Neural progenitor cell (in vitro differentiated cells): Measurements from ENCODE around the gene NAA60. TPM values are rescaled to one million over a fixed set of nuclear protein-coding genes. Genes with fewer than 3 reads are reported as not detected.

ENCODE experiments used
- DNase-seq: peaks from one replicate; pipeline ENCODE4 v3.0.0-alpha.2; 2016; ENCODE audit warnings: low spot score
- H2AFZ ChIP-seq: fragments of 200-600 bp; sonication (generic); replicated peaks from 2 replicates; pipeline ENCODE4 v1.6.1; 2016; ENCODE audit warnings: antibody characterized with exemption
- H3F3A ChIP-seq: fragments of 200-600 bp; sonication (generic); 2 replicates; pipeline ENCODE4 v1.6.1; 2016; ENCODE audit warnings: antibody characterized with exemption, low read depth
- H3K27ac ChIP-seq: fragments of 200-600 bp; sonication (generic); 2 replicates; pipeline ENCODE4 v1.5.1; 2016; ENCODE audit warnings: mild to moderate bottlenecking
- H3K27me3 ChIP-seq: fragments of 200-600 bp; sonication (generic); 2 replicates; pipeline ENCODE4 v1.6.1; 2016; ENCODE audit warnings: mild to moderate bottlenecking, moderate library complexity
- H3K36me3 ChIP-seq: fragments of 200-600 bp; sonication (generic); 2 replicates; pipeline ENCODE4 v1.5.1; 2016
- H3K4me1 ChIP-seq: fragments of 200-600 bp; sonication (generic); 2 replicates; pipeline ENCODE4 v1.6.1; 2016; ENCODE audit warnings: mixed run types
- H3K4me2 ChIP-seq: fragments of 200-600 bp; sonication (generic); 2 replicates; pipeline ENCODE4 v1.6.1; 2016
- H3K4me3 ChIP-seq: fragments of 200-600 bp; sonication (generic); 2 replicates; pipeline ENCODE4 v1.5.1; 2016
- H3K79me2 ChIP-seq: fragments of 200-600 bp; sonication (generic); 2 replicates; pipeline ENCODE4 v1.6.1; 2016; ENCODE audit warnings: low read depth
- H3K9ac ChIP-seq: fragments of 200-600 bp; sonication (generic); 2 replicates; pipeline ENCODE4 v1.6.1; 2016
- H3K9me3 ChIP-seq: fragments of 200-600 bp; sonication (generic); 2 replicates; pipeline ENCODE4 v1.5.1; 2016; ENCODE audit warnings: low read depth
- H4K20me1 ChIP-seq: fragments of 200-600 bp; sonication (generic); 2 replicates; pipeline ENCODE4 v1.6.1; 2016; ENCODE audit warnings: low read depth
- H3K27ac Mint-ChIP-seq: 3 replicates; pipeline ENCODE4 v1.8.0; 2021; ENCODE audit warnings: mixed read lengths
- H3K27me3 Mint-ChIP-seq: 2 replicates; pipeline ENCODE4 v1.8.0; 2022; ENCODE audit warnings: low read depth, mild to moderate bottlenecking, inconsistent platforms, moderate library complexity, mixed read lengths; ENCODE audit not compliant: insufficient read depth
- H3K36me3 Mint-ChIP-seq: 3 replicates; pipeline ENCODE4 v1.8.0; 2021; ENCODE audit warnings: mixed read lengths
- H3K4me1 Mint-ChIP-seq: 3 replicates; pipeline ENCODE4 v1.8.0; 2021; ENCODE audit warnings: mixed read lengths
- H3K4me3 Mint-ChIP-seq: 3 replicates; pipeline ENCODE4 v1.8.0; 2021; ENCODE audit warnings: mild to moderate bottlenecking, moderate library complexity, mixed read lengths
- H3K9me3 Mint-ChIP-seq: 3 replicates; pipeline ENCODE4 v1.8.0; 2020; ENCODE audit warnings: mixed read lengths
- CTCF ChIP-seq: fragments of 200-600 bp; sonication (generic); IDR thresholded peaks from 2 replicates; pipeline ENCODE4 v1.5.1; 2017; ENCODE audit warnings: antibody characterized with exemption, mild to moderate bottlenecking
- EZH2 ChIP-seq: fragments of 200-600 bp; sonication (generic); IDR thresholded peaks from 2 replicates; pipeline ENCODE4 v1.6.1; 2017; ENCODE audit warnings: antibody characterized with exemption, mild to moderate bottlenecking, moderate library complexity
- EZH2phosphoT487 ChIP-seq: fragments of 200-600 bp; sonication (generic); IDR thresholded peaks from 2 replicates; pipeline ENCODE4 v1.6.1; 2017; ENCODE audit warnings: antibody characterized with exemption
- total RNA-seq: library from RNA; depleted of rRNA; stranded (reverse); fragments of >200 nt; gene quantifications from 2 replicates; pipeline ENCODE4 v1.2.3, GENCODE V29; 2015; ENCODE audit warnings: low replicate concordance

NAA60 gene
- total RNA-seq, 1 donor from 2014 or later, result 14.8 TPM

DNA sequence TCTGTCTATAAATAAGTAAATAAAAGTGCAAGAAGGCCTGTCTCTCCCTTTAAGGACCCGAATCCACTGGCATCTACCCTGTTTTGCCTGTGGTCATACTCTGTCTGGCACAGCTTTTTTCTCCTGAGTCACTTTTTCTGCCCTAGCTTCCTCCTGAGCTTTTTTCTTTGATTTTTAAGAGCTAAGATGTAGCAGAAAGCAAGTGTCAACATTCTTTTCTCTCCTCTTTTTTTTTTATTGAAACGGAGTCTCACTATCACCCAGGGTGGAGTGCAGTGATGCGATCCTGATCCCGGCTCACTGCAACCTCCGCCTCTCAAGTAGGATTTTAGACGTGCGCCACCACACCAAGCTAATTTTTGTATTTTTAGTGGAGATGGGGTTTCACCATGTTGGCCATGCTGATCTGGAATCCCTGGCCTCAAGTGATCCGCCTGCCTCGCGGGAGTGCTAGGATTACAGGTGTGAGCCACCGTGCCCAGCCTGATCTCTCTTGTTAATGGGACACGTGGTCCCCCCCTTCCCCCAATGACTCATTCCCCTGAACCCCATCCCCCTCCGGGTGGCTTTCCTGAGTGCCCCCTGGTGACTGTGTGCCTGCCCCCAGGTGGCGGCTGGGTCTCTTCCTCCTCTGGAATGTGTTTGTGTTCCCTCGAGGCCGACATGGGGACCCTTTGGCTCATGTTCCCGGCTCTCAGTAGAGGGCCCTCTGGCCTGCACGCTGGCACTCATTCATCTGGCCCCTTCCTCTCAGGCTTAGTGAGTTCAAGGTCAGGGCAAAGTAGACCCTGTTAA lies 37.6 kb downstream of the NAA60 start:
- Histone ChIP-seq H3K36me3 (no peaks in the 10 kb centered on the region), H3K4me2 (no peak overlapping the region), H3F3A (no peaks in the 10 kb centered on the region), H3K27me3 (no peaks in the 10 kb centered on the region), H3K27ac (no peak overlapping the region), H3K9me3 (no peaks in the 10 kb centered on the region), H3K4me3 (no peak overlapping the region), H3K4me1 (no peaks in the 10 kb centered on the region), H3K9ac (no peak overlapping the region), H3K79me2 (peaks cover 12% of the 10 kb centered on the region), H2AFZ (no peak overlapping the region), H4K20me1 (peaks cover 20% of the 10 kb centered on the region)
- Mint-ChIP-seq H3K4me1 (no peaks in the 10 kb centered on the region), H3K27ac (no peak overlapping the region), H3K4me3 (no peak overlapping the region), H3K36me3 (peaks cover 29% of the 10 kb centered on the region), H3K9me3 (no peaks in the 10 kb centered on the region), H3K27me3 (no peaks in the 10 kb centered on the region)
- no peak for TF ChIP-seq EZH2phosphoT487
- TF ChIP-seq EZH2, result no peak
- TF ChIP-seq CTCF, result no peak
- DNase-seq, result no peak

DNA sequence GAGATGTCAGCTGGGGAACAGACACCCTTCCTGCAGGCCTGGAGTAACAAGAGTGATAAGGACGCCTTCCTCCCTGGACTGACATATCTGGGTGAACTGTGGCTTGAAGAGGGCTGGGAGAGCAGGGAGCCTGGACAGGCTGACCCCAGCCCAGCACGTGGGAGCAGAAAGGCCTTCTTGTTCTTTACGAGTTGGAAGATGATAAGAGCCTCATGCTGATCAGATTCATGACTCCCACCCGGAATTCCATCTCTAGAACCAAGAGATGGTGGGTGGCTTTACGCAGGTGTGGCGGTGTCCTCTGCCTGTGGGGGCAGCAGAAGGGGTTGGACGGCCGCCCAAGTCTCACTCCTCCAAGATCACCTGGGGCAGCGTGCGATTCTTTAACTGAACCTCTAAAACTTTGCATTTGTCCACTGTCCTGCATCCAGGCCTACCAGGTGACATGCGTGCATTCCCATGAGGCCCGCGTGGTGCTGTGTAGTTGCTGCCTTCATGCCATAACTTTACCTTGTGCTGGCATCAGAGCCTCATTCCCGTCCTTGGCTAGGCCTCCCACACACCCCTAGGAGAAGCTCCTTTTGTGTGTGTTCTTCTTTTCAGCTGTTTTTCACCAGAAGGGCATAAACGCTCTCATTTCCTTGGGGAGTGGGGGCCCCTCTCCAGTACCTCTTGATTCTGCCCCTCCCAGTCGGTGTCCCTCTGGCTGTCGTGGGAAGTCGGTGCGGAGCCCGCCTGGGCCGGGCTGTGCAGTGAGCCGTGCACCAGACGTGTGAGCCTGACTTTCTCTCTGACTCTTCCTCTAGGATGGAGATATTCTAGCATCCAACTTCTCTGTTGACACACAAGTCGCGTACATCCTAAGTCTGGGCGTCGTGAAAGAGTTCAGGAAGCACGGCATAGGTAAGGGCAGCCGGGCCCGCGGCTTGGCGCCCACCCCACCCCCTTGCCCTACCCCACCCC lies 38.5 kb downstream of the NAA60 start:
- H3K9ac ChIP-seq, result no peak overlapping the region
- Mint-ChIP-seq H3K27ac (peak overlapping the region; percentile 59), H3K4me1 (no peaks in the 10 kb centered on the region), H3K27me3 (no peaks in the 10 kb centered on the region), H3K9me3 (no peaks in the 10 kb centered on the region), H3K4me3 (no peak overlapping the region), H3K36me3 (peaks cover 31% of the 10 kb centered on the region)
- no peaks in the 10 kb centered on the region for H3K9me3 ChIP-seq
- H4K20me1 ChIP-seq, result peaks cover 19% of the 10 kb centered on the region
- no peak overlapping the region for H3K4me3 ChIP-seq
- no peaks in the 10 kb centered on the region for H3K4me1 ChIP-seq
- no peaks in the 10 kb centered on the region for H3F3A ChIP-seq
- H3K27me3 ChIP-seq, result no peaks in the 10 kb centered on the region
- TF ChIP-seq CTCF (no peak), EZH2phosphoT487 (no peak), EZH2 (no peak)
- H3K36me3 ChIP-seq, result no peaks in the 10 kb centered on the region
- no peak overlapping the region for H2AFZ ChIP-seq
- H3K4me2 ChIP-seq, result no peak overlapping the region
- peaks cover 11% of the 10 kb centered on the region for H3K79me2 ChIP-seq
- no peak for DNase-seq
- no peak overlapping the region for H3K27ac ChIP-seq

DNA sequence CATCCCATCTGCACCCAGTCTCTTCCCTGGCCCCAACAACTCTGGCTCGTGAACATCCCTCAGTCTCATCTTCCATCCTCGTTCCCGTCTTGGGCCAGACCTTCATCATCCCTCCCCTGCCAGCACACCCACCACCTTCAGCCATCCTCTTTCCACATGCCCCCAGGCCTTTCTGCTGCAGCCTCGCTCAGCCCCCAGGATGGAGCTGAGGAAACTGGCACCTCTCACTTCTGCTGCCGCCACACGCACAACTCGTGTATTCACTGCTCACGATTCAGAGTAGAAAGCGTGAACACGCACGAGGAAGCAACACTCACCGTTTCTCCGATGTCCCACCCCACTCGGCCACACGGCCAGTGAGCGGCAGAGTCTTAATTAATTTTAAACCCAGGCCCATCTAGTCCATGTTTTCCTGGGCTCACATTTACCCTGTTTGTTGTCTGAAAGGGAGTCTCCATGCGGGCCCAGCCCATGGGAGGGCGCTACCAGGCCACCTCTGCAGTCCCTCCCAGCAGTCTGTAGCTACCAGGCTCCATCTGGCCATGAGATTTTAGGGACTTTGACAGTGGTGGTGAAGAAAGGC lies 39.3 kb downstream of the NAA60 start:
- Histone ChIP-seq H3K9ac (no peak overlapping the region), H3K27ac (no peak overlapping the region), H3K4me1 (no peaks in the 10 kb centered on the region), H3K79me2 (peaks cover 6% of the 10 kb centered on the region), H3K27me3 (no peaks in the 10 kb centered on the region), H3K36me3 (no peaks in the 10 kb centered on the region), H4K20me1 (peaks cover 19% of the 10 kb centered on the region), H3K4me3 (no peak overlapping the region), H3K9me3 (no peaks in the 10 kb centered on the region), H3K4me2 (no peak overlapping the region), H3F3A (no peaks in the 10 kb centered on the region), H2AFZ (no peak overlapping the region)
- H3K9me3 Mint-ChIP-seq, result no peaks in the 10 kb centered on the region
- H3K4me3 Mint-ChIP-seq, result no peak overlapping the region
- no peaks in the 10 kb centered on the region for H3K4me1 Mint-ChIP-seq
- peak overlapping the region; percentile 15 for H3K27ac Mint-ChIP-seq
- H3K27me3 Mint-ChIP-seq, result no peaks in the 10 kb centered on the region
- DNase-seq, result no peak
- TF ChIP-seq EZH2, result no peak
- no peak for TF ChIP-seq EZH2phosphoT487
- TF ChIP-seq CTCF, result no peak
- peaks cover 29% of the 10 kb centered on the region for H3K36me3 Mint-ChIP-seq
